HCT116 (cell line): ENCODE results near the gene CHST15. TPM values are rescaled to one million over a fixed set of nuclear protein-coding genes. Genes with fewer than 3 reads are reported as not detected.

ENCODE experiments used
- ATAC-seq: fragments of 200-7000 bp; cut with Tn5 transposase; 2 replicates; pipeline ENCODE4 v1.9.1; 2020; ENCODE audit warnings: mild to moderate bottlenecking, moderate library complexity
- BruUV-seq: library from RNA; stranded (reverse); fragments of 400-500 nt; replicated peaks from 2 replicates; lab custom pipeline; 2021; lab: Mats Ljungman, UMichigan
- CTCF ChIA-PET: fragments of 300-600 bp; sonication (Branson Sonifier 250); formaldehyde crosslinking; loops from one replicate; lab custom pipeline; 2021; ENCODE audit warnings: antibody characterized with exemption; lab: Charles Lee
- POLR2A ChIA-PET: fragments of 300-600, 350-600 bp; sonication (Branson Sonifier 250); formaldehyde crosslinking; loops from one replicate; lab custom pipeline; 2021; ENCODE audit warnings: antibody characterized with exemption; lab: Charles Lee
- RAD21 ChIA-PET, 2 experiments: fragments of 300-600 bp; sonication (Branson Sonifier 250); formaldehyde crosslinking; loops; one replicate each; lab custom pipeline; 2023; ENCODE audit warnings: low total read pairs in 2 of 2; ENCODE audit not compliant: uncharacterized antibody in 2 of 2, unreplicated experiment in 2 of 2, low non-redundant PET in 1 of 2; lab: Charles Lee
- DNase-seq: peaks from one replicate; pipeline ENCODE4 v3.0.0-alpha.2; 2010; ENCODE audit warnings: low read depth, low spot score
- H2AFZ ChIP-seq: fragments of 200-600 bp; shearing (Covaris generic), sonication (generic); 2 replicates; pipeline ENCODE4 v1.6.1; 2017; ENCODE audit warnings: low read depth, mixed run types, mixed read lengths, antibody characterized with exemption, low read length; ENCODE audit not compliant: poor library complexity, severe bottlenecking
- H3K27ac ChIP-seq: 2 replicates; pipeline ENCODE4 v1.5.1; 2012; ENCODE audit warnings: low read depth, low read length
- H3K27me3 ChIP-seq: fragments of 200-600 bp; sonication (generic); 2 replicates; pipeline ENCODE4 v1.6.1; 2016; ENCODE audit warnings: mixed run types, low read length, mixed read lengths; ENCODE audit not compliant: insufficient read depth
- H3K36me3 ChIP-seq, 2 experiments: fragments of 200-500 bp in 1 of 2; fragments of 200-600 bp in 1 of 2; sonication (Bioruptor generic) in 1 of 2; sonication (generic) in 1 of 2; 2 replicates each; pipeline versions ENCODE4 v1.5.1 to v1.6.1; 2014 to 2016; ENCODE audit warnings: low read length in 2 of 2, inconsistent platforms in 1 of 2, mixed read lengths in 1 of 2, mixed run types in 1 of 2; ENCODE audit not compliant: insufficient read depth in 2 of 2, control insufficient read depth in 1 of 2
- H3K4me1 ChIP-seq, 2 experiments: fragments of 200-600 bp in 1 of 2; sonication (generic) in 1 of 2; 2 replicates each; pipeline versions ENCODE4 v1.5.1 to v1.6.1; 2012 to 2017; ENCODE audit warnings: low read length in 2 of 2, inconsistent platforms in 1 of 2, mild to moderate bottlenecking in 1 of 2, mixed read lengths in 1 of 2, mixed run types in 1 of 2, moderate library complexity in 1 of 2; ENCODE audit not compliant: insufficient read depth in 2 of 2, control insufficient read depth in 1 of 2
- H3K4me2 ChIP-seq: fragments of 200-600 bp; sonication (generic); 2 replicates; pipeline ENCODE4 v1.6.1; 2017; ENCODE audit warnings: mixed run types, low read length, mixed read lengths
- H3K4me3 ChIP-seq, 2 experiments: fragments of 200-600 bp in 1 of 2; sonication (generic) in 1 of 2; replicated peaks in 1 of 2; 2 replicates each; pipeline ENCODE4 v1.5.1; 2011 to 2016; ENCODE audit warnings: low read length in 2 of 2, control low read depth in 1 of 2, low read depth in 1 of 2, mild to moderate bottlenecking in 1 of 2, mixed read lengths in 1 of 2, mixed run types in 1 of 2
- H3K79me2 ChIP-seq: fragments of 200-600 bp; sonication (generic); 2 replicates; pipeline ENCODE4 v1.6.1; 2017; ENCODE audit warnings: mild to moderate bottlenecking, mixed run types, low read length, moderate library complexity, mixed read lengths; ENCODE audit not compliant: insufficient read depth
- H3K9ac ChIP-seq: fragments of 200-600 bp; sonication (generic); 2 replicates; pipeline ENCODE4 v1.6.1; 2016; ENCODE audit warnings: low read length, mixed read lengths
- H3K9me2 ChIP-seq: fragments of 200-600 bp; sonication (generic), shearing (Covaris generic); 2 replicates; pipeline ENCODE4 v1.6.1; 2017; ENCODE audit warnings: mixed run types, mild to moderate bottlenecking, moderate library complexity; ENCODE audit not compliant: insufficient read depth
- H3K9me3 ChIP-seq, 2 experiments: fragments of 200-500 bp in 1 of 2; fragments of 200-600 bp in 1 of 2; sonication (Bioruptor generic) in 1 of 2; sonication (generic) in 1 of 2; 2 replicates each; pipeline ENCODE4 v1.6.1; 2014 to 2017; ENCODE audit warnings: low read length in 2 of 2, mixed read lengths in 2 of 2, inconsistent platforms in 1 of 2, low read depth in 1 of 2, mild to moderate bottlenecking in 1 of 2, mixed run types in 1 of 2, moderate library complexity in 1 of 2; ENCODE audit not compliant: control insufficient read depth in 1 of 2, insufficient read depth in 1 of 2
- H4K20me1 ChIP-seq: fragments of 200-600 bp; sonication (generic), shearing (Covaris generic); 2 replicates; pipeline ENCODE4 v1.6.1; 2017; ENCODE audit warnings: mixed run types, mild to moderate bottlenecking, moderate library complexity; ENCODE audit not compliant: insufficient read depth
- CBX3 ChIP-seq: IDR thresholded peaks from 2 replicates; pipeline ENCODE4 v1.6.1; 2012; ENCODE audit warnings: low read depth
- CTCF ChIP-seq, 3 experiments: fragments of 200-600 bp in 1 of 3; sonication (generic) in 1 of 3; IDR thresholded peaks in 2 of 3; conservative IDR thresholded peaks in 1 of 3; 2 replicates each; pipeline ENCODE4 v1.5.1; 2012 to 2017; ENCODE audit warnings: low read depth in 2 of 3, low read length in 2 of 3, antibody characterized with exemption in 1 of 3, borderline replicate concordance in 1 of 3, control low read depth in 1 of 3, mild to moderate bottlenecking in 1 of 3, mixed read lengths in 1 of 3, mixed run types in 1 of 3, moderate library complexity in 1 of 3; ENCODE audit not compliant: insufficient read depth in 1 of 3
- EGR1 ChIP-seq: IDR thresholded peaks from 2 replicates; pipeline ENCODE4 v1.6.1; 2012; ENCODE audit warnings: low read depth
- EZH2 ChIP-seq: fragments of 200-600 bp; sonication (generic); IDR thresholded peaks from 2 replicates; pipeline ENCODE4 v1.6.1; 2017; ENCODE audit warnings: antibody characterized with exemption, mixed run types
- EZH2phosphoT487 ChIP-seq: fragments of 200-600 bp; IDR thresholded peaks from 2 replicates; pipeline ENCODE4 v1.6.1; 2018; ENCODE audit warnings: antibody characterized with exemption, borderline replicate concordance
- FOSL1 ChIP-seq: IDR thresholded peaks from 2 replicates; pipeline ENCODE4 v1.6.1; 2012; ENCODE audit warnings: low read depth
- MAX ChIP-seq: IDR thresholded peaks from 2 replicates; pipeline ENCODE4 v1.6.1; 2012
- SP1 ChIP-seq: IDR thresholded peaks from 2 replicates; pipeline ENCODE4 v1.6.1; 2012; ENCODE audit warnings: low read depth
- SRF ChIP-seq: IDR thresholded peaks from 2 replicates; pipeline ENCODE4 v1.6.1; 2012; ENCODE audit warnings: low read depth
- TCF7L2 ChIP-seq: IDR thresholded peaks from 2 replicates; pipeline ENCODE4 v1.7.0; 2011; ENCODE audit warnings: borderline replicate concordance, inconsistent platforms; ENCODE audit not compliant: insufficient read depth, insufficient read length; ENCODE audit errors: extremely low read depth
- ZFX ChIP-seq: fragments of 450-650 bp; IDR thresholded peaks from 2 replicates; pipeline ENCODE4 v1.6.1; 2017
- ZNF274 ChIP-seq: fragments of 200-500 bp; sonication (Bioruptor generic); IDR thresholded peaks from 2 replicates; pipeline ENCODE4 v1.6.1; 2014; ENCODE audit warnings: mild to moderate bottlenecking, low read depth, low read length, inconsistent platforms
- intact Hi-C: fragments of 100-400 bp; cut with micrococcal nuclease; formaldehyde crosslinking; loops from 2 replicates; pipeline ENCODE4 v1.10.0; 2022
- total RNA-seq: library from RNA; stranded (reverse); gene quantifications from one replicate; pipeline ENCODE4 v1.2.1, GENCODE V29; 2021; ENCODE audit not compliant: unreplicated experiment
- TF ChIP-seq, protein P1 (sequence below): IDR thresholded peaks from 2 replicates; pipeline ENCODE4 v1.6.1; 2012; ENCODE audit warnings: low read depth

Gene CHST15
- total RNA-seq, 1 experiment from 2014 or later: 47.2 TPM

- no TSS peak for BruUV-seq
- ChIA-PET RAD21 (no interaction called here), POLR2A (interaction anchor here (1.2 kb wide), 1 partner anchor 9 kb away, joined by 3 read pairs; the partner anchor contains the start of gene CHST15), CTCF (no interaction called here)
- Histone ChIP-seq H3K4me2 (no peak overlapping the region), H3K4me3 (no peak overlapping the region), H3K9me3 (no peaks in the 10 kb centered on the region), H3K27ac (no peak overlapping the region), H3K9ac (no peak overlapping the region), H2AFZ (no peak overlapping the region), H3K36me3 (peaks cover 0 to 5% of the 10 kb centered on the region in 2 experiments; a peak in 1 of 4 replicates), H3K79me2 (peaks cover 98% of the 10 kb centered on the region), H3K27me3 (no peaks in the 10 kb centered on the region), H3K9me2 (no peaks in the 10 kb centered on the region), H3K4me1 (peaks cover 11 to 18% of the 10 kb centered on the region in 2 experiments; a peak in 3 of 4 replicates), H4K20me1 (no peaks in the 10 kb centered on the region)
- no peak for DNase-seq
- intact Hi-C loops: no loop called here
- no peak for TF ChIP-seq TCF7L2
- no peak for TF ChIP-seq SP1
- no peak for TF ChIP-seq CBX3
- TF ChIP-seq SRF: no peak
- TF ChIP-seq ZNF274: no peak
- TF ChIP-seq ZFX: no peak
- ATAC-seq: no peak
Measured at GRCh38 chr10:124084708-124085107, 8.7 kb downstream of the CHST15 start.

DNA sequence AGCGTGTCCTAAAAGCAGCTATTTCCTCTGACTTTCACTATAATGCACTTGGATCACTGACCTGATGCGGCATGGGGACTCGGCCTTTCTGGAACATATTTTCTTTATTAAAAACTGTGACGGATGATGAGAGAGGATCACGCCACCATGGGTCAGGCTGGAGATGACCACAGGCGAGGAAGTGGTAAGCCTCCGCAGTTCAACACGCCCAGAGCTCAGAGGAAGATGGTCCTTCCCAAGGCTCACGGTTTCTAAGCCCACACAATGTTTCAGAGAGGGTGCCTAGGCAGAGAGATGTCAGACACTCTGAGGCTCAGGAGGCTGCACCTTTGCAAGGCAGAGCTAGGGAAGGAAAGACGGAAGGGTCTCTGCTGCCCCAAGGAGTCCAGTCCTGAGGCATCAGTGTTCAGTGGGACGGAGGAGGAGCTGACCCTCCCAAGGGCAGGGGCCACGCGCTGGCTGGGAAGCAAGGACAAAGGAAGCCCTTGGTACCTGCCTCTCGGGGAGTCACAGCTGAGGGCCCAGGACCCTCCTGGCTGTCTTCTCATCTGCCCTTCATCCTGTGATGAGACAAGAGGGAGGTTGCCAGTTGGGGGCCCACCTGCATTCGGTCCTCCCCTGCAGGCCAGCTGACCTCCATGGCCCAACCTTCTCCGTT, 9.5 kb downstream of the CHST15 start:
- no peaks in the 10 kb centered on the region for H3K9me3 ChIP-seq
- H3K9me2 ChIP-seq: no peaks in the 10 kb centered on the region
- CTCF ChIA-PET: no interaction called here
- H3K27ac ChIP-seq: no peak overlapping the region
- RAD21 ChIA-PET: no interaction called here
- H3K9ac ChIP-seq: no peak overlapping the region
- peaks cover 96% of the 10 kb centered on the region for H3K79me2 ChIP-seq
- ATAC-seq (no peak), DNase-seq (no peak)
- H3K36me3 ChIP-seq: peaks cover 0 to 5% of the 10 kb centered on the region in 2 experiments; a peak in 1 of 4 replicates
- H3K4me2 ChIP-seq: no peak overlapping the region
- H2AFZ ChIP-seq: no peak overlapping the region
- intact Hi-C loops: no loop called here
- no peaks in the 10 kb centered on the region for H4K20me1 ChIP-seq
- no peak overlapping the region for H3K4me3 ChIP-seq
- BruUV-seq: no TSS peak
- H3K27me3 ChIP-seq: no peaks in the 10 kb centered on the region
- H3K4me1 ChIP-seq: peaks cover 10 to 11% of the 10 kb centered on the region in 2 experiments; a peak in 3 of 4 replicates
- POLR2A ChIA-PET: interaction anchor here (1.2 kb wide), 1 partner anchor 10 kb away, joined by 3 read pairs; the partner anchor contains the start of gene CHST15
- no peak for TF ChIP-seq MAX
- no peak for TF ChIP-seq SP1
- no peak for TF ChIP-seq CTCF (IDR thresholded peaks at IDR 0.05 in 2 of 3, conservative IDR thresholded peaks at IDR 0.05 in 1 of 3; ENCODE audit: borderline replicate concordance in 1 of 3, insufficient read depth in 1 of 3, low read depth in 2 of 3, low read length in 2 of 3)
- TF ChIP-seq, protein P1, sequence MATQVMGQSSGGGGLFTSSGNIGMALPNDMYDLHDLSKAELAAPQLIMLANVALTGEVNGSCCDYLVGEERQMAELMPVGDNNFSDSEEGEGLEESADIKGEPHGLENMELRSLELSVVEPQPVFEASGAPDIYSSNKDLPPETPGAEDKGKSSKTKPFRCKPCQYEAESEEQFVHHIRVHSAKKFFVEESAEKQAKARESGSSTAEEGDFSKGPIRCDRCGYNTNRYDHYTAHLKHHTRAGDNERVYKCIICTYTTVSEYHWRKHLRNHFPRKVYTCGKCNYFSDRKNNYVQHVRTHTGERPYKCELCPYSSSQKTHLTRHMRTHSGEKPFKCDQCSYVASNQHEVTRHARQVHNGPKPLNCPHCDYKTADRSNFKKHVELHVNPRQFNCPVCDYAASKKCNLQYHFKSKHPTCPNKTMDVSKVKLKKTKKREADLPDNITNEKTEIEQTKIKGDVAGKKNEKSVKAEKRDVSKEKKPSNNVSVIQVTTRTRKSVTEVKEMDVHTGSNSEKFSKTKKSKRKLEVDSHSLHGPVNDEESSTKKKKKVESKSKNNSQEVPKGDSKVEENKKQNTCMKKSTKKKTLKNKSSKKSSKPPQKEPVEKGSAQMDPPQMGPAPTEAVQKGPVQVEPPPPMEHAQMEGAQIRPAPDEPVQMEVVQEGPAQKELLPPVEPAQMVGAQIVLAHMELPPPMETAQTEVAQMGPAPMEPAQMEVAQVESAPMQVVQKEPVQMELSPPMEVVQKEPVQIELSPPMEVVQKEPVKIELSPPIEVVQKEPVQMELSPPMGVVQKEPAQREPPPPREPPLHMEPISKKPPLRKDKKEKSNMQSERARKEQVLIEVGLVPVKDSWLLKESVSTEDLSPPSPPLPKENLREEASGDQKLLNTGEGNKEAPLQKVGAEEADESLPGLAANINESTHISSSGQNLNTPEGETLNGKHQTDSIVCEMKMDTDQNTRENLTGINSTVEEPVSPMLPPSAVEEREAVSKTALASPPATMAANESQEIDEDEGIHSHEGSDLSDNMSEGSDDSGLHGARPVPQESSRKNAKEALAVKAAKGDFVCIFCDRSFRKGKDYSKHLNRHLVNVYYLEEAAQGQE: no peak
- no peak for TF ChIP-seq CBX3
- no peak for TF ChIP-seq FOSL1
- no peak for TF ChIP-seq ZNF274
- no peak for TF ChIP-seq EZH2phosphoT487
- TF ChIP-seq TCF7L2: no peak
- TF ChIP-seq EZH2: no peak
- no peak for TF ChIP-seq EGR1
